Measurements from ENCODE around the gene DENND6B. TPM values are rescaled to one million over a fixed set of nuclear protein-coding genes. Genes with fewer than 3 reads are reported as not detected.

The DENND6B gene
- total and polyA plus RNA-seq, 2 donors (not counting 3 experiments of a cell fraction or from before 2014, with no cell fraction given): 4.1 to 5.9 TPM

- Histone ChIP-seq H2AFZ (ENCODE audit: low read depth, low read length) (no peak overlapping the region), H3K4me2 (ENCODE audit: insufficient read depth, low read length) (peak overlapping the region; percentile 47), H3K9ac (replicated peaks; ENCODE audit: extremely low read depth, insufficient read depth, low read length) (no peak overlapping the region), H3K79me2 (ENCODE audit: control insufficient read depth, insufficient read depth, low read length) (no peaks in the 10 kb centered on the region), H3K4me3 (replicated peaks in 1 of 3; ENCODE audit: insufficient read depth in 1 of 3, low read depth in 1 of 3, low read length in 3 of 3) (peak overlapping the region in 2 of 3 experiments; percentile 18 to 42), H4K20me1 (replicated peaks; ENCODE audit: control insufficient read depth, extremely low read depth, insufficient read depth, low read length) (no peaks in the 10 kb centered on the region), H3K27ac (ENCODE audit: insufficient read depth, low read depth, low read length) (no peak overlapping the region), H3K36me3 (ENCODE audit: control insufficient read depth in 2 of 2, extremely low read depth in 1 of 2, insufficient read depth in 2 of 2, low read length in 2 of 2) (peaks cover 2 to 5% of the 10 kb centered on the region in 2 experiments), H3K9me3 (replicated peaks; ENCODE audit: control insufficient read depth, insufficient read depth, low read length) (no peaks in the 10 kb centered on the region), H3K27me3 (ENCODE audit: control insufficient read depth in 2 of 2, insufficient read depth in 2 of 2, low read length in 2 of 2) (no peaks in the 10 kb centered on the region), H3K4me1 (ENCODE audit: control insufficient read depth, extremely low read depth, insufficient read depth, low read length) (peaks cover 12% of the 10 kb centered on the region), H3K9me1 (replicated peaks; ENCODE audit: control insufficient read depth, extremely low read depth, insufficient read depth, low read length) (no peaks in the 10 kb centered on the region)
- ChIA-PET POLR2A (no interaction called here), CTCF (interaction anchor here (0.6 to 3.0 kb wide), 2 partner anchors 9 to 17 kb away, joined by 5 to 13 read pairs; partner anchors contain the start of gene MAPK12)
- dilution Hi-C loops (cut with MboI; ENCODE audit: extremely low pct_ligation_motif_present, low sequenced_read_pairs) (no loop called here), intact Hi-C loops (cut with micrococcal nuclease) (no loop called here)
- no TSS peak for BruUV-seq (replicated peaks)
- DNase-seq (ENCODE audit: low read depth, low spot score) (no peak), FAIRE-seq (no peak)
- TF ChIP-seq MYC (IDR thresholded peaks at IDR 0.05; ENCODE audit: low read depth, low read length) (no peak), GATA2 (IDR thresholded peaks at IDR 0.05; ENCODE audit: insufficient read depth, insufficient read length, low read depth, low read length) (no peak), MAX (IDR thresholded peaks at IDR 0.05; ENCODE audit: insufficient read depth, insufficient read length) (no peak), CTCF (IDR thresholded peaks at IDR 0.05; ENCODE audit: extremely low read depth in 1 of 2, insufficient read depth in 1 of 2, low read depth in 1 of 2, low read length in 2 of 2) (no peak), POLR2AphosphoS5 (IDR thresholded peaks at IDR 0.05; ENCODE audit: insufficient read depth, low read depth, low read length) (no peak), JUN (IDR thresholded peaks at IDR 0.05; ENCODE audit: borderline replicate concordance, insufficient read depth, insufficient read length, low read depth) (no peak), FOS (IDR thresholded peaks at IDR 0.05; ENCODE audit: borderline replicate concordance, insufficient read depth, low read length) (no peak), POLR2A (IDR thresholded peaks at IDR 0.05; ENCODE audit: low read depth, low read length) (no peak), EZH2 (IDR thresholded peaks at IDR 0.05; ENCODE audit: borderline replicate concordance, low read depth, low read length, severe bottlenecking) (no peak)
Measured at GRCh38 chr22:50269573-50269969, 57.2 kb downstream of the DENND6B start.

Measured in endothelial cell of umbilical vein (primary cell).